Activated T-helper 9 cell treated with anti-CD3 and anti-CD28 coated beads, Interleukin-2, amount 50 U/mL, for 16 hours (primary cell): ENCODE data around the gene ARID3B.
"Not testable (repeated sequence)": the region's sequence is repeated elsewhere in the genome, so short reads cannot be mapped to it uniquely, and the experiment has no call there.

Source experiments
- DNase-seq: peaks from one replicate; pipeline ENCODE4 v3.0.0-alpha.2; 2020; ENCODE audit warnings: low read depth

ARID3B gene, protein sequence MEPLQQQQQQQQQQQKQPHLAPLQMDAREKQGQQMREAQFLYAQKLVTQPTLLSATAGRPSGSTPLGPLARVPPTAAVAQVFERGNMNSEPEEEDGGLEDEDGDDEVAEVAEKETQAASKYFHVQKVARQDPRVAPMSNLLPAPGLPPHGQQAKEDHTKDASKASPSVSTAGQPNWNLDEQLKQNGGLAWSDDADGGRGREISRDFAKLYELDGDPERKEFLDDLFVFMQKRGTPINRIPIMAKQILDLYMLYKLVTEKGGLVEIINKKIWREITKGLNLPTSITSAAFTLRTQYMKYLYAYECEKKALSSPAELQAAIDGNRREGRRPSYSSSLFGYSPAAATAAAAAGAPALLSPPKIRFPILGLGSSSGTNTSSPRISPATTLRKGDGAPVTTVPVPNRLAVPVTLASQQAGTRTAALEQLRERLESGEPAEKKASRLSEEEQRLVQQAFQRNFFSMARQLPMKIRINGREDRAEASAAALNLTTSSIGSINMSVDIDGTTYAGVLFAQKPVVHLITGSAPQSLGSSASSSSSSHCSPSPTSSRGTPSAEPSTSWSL

DNA sequence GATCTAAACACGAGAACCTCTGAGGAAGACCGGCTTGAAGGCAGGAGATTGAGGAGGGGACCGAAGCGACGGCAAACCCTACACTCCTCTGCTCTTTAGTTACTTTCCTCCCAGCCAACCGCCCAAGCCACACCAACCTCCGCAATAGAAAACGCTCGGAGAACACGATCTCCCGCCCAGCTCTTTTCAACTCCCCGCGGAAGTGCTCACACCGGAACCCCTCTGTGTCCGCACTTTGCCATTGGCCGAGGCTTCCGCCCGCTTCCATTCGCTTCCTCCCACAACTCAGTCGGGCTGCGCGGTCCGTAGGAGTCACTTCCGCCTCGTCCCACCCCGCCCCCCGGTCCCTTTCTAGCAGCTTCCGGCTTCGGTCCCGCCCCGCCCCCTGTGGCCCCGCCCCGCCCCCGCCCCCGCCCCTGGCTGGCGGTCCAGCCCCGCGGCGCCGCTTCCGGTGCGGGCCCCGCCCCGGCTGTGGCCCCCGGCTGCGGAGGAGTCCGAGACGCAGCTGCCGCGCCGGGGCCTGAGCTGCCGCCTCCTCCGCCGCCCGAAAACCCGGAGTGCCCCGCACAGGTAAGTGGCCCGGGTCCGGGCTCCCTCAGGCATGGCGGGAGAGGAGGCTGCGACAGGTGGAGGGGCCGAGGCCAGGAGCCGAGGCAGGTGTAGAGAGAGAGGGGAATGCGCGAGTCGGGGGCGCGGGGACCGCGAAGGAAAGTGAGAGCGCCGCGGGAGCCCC, at the start of gene ARID3B:
ARID3B (plus strand) TSS at position 460 of the 733 bp plus-strand sequence. CDS start 2,717 bp downstream, outside the sequence.
- peak; percentile 93 for DNase-seq

DNA sequence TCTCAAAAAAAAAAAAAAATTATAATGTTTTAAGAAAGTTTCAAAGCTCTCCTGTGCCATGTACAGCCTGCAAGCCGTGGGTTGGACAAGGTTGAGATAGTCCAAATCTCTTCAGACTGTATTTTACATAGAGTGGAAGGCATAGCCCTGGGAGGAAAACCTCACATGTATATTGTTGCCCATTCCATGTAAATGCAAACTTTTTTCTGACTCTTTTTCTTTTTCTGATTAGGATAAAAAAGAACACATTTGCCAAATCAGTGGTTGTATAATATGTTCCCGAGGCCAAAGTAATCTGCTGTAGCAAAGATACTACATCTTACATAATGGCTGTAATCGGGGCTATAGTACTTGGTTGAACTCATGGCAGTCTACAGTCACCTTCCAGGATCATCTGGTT, 44.4 kb upstream of the ARID3B start:
- DNase-seq, result no peak

DNA sequence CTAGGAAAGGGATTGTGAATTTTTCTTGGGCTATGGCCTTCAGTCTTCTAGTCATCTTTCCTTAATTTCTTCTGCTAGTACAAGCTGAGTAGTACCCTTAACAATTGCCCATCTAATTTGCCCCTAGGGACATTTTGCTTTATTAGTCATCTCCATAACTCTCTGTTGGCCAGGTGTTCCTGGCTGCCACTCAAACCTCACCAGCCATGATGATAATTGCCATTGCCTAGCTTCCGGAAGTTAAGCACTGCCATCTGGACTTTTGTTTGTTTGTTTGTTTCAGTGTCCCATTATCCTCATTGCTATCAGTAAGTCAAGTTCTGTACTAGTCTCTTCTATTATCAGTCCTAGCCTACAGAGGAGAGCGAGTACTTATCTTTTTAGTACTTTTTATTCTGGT, 43.4 kb upstream of the ARID3B start:
- no peak for DNase-seq

DNA sequence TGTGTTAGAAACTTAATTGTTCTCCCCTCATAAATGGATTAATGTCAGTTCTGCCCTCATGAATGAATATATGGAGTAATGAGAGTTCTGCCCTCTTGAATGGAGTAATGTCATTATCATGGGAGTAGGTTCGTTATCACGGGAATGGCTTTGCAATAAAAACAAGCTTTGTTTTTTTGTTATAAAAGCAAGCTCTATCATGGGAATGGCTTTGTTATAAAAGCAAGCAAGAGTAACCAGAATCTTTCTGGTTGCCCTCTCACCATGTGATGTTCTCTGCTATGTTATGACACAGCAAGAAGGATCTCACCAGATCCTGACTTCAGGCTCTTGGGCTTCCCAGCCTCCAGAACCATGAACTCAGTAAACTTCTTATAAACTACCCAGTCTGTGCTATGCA, 41.7 kb upstream of the ARID3B start:
- no peak for DNase-seq

DNA sequence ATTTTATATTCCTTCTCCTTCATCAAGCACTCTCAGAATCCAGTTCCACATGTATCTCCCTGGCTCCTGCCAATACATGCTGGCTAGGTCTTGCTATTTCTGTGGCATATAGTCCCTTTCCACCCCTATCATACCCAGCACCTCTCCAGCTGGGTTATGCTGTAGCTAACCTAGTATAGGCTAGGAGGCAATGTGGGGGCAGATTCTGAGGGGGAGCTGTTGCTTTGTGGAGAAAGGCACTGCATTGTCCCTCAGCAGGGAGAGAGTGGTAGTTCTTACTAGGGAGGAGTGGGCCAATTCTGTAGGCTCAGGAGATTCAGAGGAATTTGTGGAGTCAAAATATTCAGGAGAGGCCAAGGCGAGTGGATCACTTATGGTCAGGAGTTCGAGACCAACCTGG, 40.6 kb upstream of the ARID3B start:
- DNase-seq, result no peak

DNA sequence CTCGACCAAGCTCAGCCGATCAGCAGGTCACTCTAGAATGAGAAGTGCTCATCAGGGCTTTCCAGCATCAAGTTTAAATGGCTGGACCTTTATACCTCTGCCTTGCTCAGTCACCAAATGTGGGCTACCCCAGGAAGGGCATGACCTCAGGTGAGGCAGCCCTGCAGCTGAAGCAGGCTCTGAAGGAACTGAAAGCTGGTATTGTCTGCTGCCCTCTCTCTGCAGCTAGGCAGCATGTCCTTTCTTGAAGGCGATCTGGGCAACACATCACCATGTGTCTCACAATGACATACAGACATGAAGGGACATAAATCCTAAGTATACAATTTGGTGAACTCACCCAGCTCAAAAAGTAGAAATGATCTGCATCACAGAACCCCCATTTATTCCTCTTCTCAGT, 38.7 kb upstream of the ARID3B start:
- no peak for DNase-seq

DNA sequence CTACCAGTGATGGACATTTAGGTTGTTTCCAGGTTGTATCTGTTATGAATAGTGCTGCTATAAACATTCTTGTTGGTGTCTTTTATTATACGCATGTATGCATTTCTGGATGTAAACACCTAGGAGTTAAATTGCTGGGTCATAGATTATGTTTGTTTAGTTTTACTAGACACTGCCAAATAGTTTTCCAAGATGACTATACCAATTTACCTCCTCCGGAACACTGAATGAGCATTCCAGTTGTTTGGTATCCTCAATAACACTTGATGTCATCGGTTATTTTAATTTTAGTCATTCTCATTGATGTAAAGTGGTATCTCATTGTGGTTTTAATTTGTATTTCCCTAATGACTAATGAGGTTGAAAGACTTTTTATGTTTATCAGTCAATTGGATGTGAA, 36.6 kb upstream of the ARID3B start:
- DNase-seq, result no peak

DNA sequence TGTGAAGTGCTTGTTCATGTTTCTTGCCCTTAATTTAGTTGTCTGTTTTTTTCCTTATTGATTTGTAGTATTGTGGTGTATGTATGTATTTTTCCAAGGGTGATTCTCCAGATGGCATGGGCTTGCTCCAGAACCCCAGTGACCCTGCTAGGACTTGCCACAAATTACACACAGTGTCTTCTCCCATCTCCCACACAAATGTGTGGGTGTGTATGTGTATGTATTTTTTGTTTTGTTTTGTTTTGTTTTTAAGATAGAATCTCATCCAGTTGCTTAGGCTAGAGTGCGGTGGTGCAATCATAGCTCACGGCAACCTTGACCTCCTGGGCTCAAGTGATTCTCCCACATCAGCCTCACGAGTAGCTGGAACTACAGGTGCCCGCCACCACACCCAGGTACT, 36.2 kb upstream of the ARID3B start:
- DNase-seq, result no peak

DNA sequence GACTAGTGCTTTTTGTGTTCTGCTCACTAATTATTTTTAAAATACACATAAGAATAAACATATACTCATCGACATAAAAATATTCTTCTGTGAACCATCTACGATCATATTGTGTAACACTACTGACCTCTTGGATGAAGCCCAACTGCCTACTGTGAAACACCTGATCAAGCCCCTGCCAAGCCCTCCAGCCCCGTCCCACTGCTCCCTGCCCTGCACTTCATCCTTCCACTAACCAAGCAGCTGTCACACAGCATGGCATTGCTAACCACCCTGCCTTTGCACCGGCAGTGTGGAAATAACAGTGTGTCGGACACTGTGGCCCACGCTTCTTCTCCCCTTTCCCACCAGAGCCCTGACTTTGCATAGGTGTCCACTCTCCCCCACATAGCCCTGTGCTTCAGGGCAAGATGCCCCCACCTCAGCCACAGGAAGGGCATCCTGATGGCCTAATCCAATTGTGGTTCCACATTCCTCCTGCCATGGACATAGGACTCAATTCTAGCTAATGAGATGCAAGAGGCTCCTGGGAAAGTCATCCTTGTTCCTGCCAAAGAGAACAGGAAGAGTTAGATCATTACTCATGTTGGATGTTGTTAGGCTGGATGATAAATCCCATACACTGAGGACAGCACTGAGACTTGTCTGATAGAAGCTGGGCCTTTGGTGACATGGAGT, 35.0 kb upstream of the ARID3B start:
- no peak for DNase-seq

DNA sequence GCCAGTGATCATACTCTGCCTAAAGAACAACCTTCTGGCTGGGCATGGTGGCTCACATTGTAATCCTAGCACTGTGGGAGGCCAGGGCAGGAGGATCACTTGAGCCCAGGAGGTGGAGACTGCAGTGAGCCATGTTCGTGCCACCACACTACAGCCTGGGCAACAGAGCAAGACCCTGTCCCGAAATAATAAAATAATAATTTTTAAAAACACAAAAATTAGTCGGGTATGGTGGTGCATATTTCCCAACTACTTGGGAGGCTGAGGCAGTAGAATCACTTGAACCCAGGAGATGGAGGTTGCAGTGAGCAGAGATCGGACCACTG, 34.5 kb upstream of the ARID3B start:
- no peak for DNase-seq

DNA sequence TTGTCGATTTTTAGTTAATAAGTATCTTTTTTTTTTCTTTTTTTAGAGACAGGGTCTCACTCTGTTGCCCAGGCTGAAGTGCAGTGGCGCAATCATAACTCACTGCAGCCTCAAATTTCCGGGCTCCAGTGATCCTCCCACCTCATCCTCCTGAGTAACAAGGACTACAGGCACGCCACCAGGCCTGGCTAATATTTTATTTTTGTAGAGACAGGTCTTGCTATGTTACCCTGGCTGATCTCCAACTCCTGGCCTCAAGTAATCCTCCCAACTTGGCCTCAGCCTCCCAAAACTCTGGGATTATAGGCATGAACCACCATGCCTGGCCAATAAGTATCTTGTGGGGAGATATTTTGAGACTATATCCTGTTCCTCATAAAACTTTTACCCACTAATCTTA, 29.4 kb upstream of the ARID3B start:
- no peak for DNase-seq

DNA sequence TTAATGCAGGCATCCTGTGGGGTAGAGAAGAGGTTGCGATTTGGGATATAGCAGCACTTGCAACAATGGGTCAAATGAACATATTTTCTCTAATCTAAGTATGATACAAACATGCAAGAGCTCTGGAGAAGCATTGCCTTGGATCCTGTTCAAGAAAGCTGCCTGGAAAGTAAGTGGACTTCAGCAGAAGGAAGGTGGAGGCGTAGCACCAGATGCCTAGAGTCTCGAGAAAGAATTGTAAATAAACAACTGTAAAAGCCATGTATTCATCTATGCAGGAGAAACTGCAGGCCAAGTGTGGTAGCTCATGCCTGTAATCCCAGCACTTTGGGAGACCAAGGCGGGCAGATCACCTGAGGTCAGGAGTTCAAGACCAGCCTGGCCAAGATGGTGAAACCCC, 27.0 kb upstream of the ARID3B start:
- not testable (repeated sequence) for DNase-seq

DNA sequence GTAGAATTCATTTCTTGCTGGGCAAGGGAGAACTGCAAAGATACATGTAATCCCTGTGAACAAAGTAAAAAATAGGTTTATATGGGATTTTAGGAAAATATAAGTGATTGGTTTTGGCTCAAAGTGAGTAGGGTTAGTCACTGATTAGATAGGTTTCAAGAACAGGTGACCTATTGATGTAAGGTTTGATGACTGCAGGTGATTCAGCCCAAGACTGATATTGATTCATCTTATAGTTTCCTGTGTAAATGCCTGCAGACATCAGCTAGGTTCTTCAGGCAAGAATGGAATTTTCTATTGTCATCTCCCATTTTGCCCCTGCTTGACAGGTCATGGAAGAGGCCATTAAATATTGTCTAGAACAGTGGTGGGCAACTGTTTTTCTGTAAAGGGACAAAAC, 23.9 kb upstream of the ARID3B start:
- no peak for DNase-seq

DNA sequence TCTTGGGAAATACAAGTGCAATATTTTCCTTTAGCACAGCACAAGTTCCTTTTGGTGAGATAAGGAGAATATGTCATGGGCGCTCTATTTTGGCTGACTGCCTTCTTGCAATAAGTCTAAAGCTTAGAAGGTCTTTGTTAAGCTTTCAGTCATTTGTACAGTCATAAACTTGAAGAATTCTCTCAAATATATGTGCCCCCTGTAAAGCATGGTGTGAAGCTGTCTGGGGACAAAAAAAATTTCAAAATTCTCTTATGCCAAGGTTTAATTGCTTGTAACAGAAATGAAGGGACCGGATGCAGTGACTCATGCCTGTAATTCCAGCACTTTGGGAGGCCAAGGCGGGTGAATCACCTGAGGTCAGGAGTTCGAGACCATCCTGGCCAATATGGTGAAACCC, 21.7 kb upstream of the ARID3B start:
- no peak for DNase-seq

DNA sequence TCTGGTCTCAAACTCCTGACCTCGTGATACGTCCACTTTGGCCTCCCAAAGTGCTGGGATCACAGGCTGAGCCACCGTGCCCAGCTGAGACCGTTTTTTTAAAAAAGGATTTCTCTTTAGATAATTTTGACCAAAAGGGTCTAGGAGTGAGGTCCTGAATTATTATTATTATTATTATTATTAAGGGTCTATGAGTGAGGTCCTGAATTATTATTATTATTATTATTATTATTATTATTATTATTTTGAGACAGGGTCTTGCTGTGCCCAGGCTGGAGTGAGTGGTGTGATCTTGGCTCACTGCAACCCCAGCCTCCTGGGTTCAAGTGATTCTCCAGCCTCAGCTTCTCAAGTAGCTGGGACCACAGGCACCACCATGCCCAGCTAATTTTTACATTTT, 20.6 kb upstream of the ARID3B start:
- DNase-seq, result no peak

DNA sequence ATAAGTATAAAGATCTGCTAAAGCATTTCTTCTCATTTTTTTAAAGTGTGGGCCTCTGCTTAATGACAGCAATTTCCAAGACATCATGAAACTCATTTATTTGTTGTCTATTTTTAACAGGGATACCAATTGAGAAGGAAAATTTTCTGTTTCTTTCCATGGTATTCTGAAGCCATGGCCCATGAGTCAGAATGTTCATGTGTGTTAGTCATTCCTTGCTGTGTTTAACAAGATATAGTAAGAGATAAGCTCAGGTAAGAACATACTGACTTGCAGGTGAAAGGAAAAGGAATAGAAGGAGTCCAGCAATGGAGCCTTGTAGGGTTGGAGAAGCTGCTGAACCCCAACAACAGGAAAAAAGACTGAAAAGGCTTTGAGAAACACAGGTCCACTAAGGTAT, 17.0 kb upstream of the ARID3B start:
- no peak for DNase-seq

DNA sequence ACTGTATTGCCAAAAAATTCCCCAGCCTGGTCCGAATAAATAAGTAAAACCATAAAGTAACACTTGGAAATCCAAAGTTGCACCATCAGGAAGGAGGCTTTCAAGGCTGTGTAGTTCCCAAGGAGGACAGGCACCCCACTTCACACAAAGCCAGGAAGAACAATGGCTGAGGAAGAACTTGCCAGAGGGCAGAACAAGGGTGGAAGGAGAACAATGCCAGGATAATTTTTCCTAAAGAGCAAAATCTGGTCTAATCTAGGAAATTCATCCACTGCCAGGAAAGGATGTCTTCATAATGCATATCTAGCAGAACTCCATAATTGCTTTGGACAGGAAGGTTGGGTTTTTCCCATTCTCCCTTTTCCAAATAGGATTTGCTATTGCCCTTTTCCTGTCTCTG, 15.7 kb upstream of the ARID3B start:
- DNase-seq, result no peak

DNA sequence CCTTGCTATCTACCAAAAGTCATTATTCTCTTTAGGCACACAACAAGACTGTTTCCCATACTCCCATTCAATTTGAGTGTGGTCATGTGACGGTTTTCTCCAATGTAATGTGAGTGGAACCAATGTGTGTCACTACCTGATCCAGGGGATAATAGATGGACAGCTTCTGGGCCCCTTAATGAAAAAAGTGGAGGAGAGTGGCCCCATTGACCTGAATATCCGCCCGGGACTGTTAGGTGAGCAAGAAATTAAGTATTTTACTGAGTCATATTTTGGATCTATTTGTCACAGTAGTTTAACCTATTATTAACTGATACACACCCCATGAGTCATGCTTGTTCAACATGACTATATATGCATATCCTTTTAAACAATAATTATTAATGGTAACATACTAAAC, 15.1 kb upstream of the ARID3B start:
- no peak for DNase-seq

DNA sequence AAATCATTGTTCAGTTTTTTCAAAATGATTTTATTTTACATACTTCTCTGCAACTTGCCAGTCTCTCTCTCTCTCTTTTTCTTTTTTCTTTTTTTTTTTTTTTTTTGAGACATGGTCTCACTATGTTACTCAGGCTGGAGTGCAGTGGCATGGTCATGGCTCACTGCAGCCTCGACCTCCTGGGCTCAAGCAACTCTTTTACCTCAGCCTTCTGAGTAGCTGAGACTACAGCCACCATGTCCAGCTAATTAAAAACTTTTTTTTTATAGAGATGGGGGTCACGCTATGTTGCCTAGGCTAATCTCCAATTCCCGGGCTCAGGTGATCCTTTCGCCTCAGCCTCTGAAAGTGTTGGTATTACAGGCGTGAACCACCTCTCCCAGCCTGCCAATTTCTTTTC, 12.1 kb upstream of the ARID3B start:
- no peak for DNase-seq

DNA sequence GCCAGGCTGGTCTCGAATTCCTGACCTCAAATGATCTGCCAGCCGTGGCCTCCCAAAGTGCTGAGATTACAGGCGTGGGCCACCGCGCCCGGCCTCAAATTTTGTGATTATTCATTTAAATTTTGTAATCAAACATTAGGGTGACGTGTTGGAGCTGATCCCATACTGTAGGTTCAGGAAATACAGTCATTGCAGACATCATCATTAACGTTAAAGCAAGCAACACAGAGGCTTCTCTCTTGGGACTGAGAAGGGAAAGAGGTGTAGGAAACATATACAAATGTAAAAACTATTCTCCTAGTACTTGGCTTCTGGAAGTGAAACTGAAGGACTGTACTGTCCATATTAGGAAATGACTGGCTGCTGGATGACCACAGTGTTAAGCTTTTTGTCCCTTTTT, 11.1 kb upstream of the ARID3B start:
- no peak for DNase-seq

DNA sequence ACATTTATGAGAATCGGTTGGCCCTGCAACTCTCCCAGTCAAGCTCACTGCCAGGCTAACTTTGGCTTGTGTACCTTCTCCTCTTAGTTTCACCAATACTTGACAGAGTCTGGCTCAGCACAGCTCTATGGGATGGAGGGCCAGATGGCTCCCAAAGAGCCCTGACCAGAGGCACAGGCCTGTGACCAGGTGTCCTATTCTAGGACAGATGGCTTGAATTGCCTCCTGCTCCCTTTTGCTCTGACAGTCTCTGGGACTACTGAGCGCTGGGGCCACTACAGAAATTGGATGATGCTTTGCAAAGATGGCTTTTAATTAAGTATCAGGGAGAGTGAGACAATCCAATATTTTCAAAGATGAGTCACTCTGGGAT, 10.3 kb upstream of the ARID3B start:
- DNase-seq, result no peak

DNA sequence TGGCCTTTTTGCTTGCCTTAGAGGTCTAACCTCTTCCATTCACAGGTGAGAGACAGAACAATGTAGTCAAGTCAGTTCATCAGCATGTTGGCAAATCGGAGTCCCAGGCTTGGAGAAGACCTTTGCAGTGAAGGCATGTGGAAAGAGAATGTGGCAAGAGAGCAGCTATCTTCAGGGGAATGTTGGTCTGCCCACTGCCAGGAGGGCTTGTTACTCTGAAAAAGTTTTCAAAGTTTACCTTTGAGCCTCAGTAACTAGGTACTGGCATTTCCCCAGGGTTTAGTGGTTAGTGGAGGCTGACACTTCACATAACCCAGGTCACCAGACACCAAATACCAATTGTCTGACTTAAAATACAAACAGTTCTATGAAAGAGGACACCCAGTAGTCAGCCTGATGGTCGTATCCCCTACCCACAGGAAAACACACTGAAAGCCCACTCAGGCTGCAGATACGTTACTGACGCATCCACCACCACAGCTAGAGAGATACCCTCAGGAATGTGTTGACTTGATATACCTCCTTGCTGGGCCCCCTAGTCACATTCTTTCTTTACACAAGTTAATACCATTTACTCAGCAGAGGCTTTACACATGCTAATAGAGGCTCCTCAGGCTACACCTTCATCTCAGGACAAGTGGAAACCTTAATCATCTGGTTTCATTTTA, 9.7 kb upstream of the ARID3B start:
- DNase-seq, result no peak
